Muscle layer of duodenum (tissue), 2 donors: ENCODE data around the gene HOXA10.

Experiments used
- H3K27ac ChIP-seq: one replicate; pipeline ENCODE4 v1.7.0; 2013; ENCODE audit warnings: mild to moderate bottlenecking, low read length
- H3K27me3 ChIP-seq: one replicate; pipeline ENCODE4 v1.7.0; 2013; ENCODE audit warnings: low read depth, mild to moderate bottlenecking, control low read depth, low read length
- H3K36me3 ChIP-seq, 2 donors: one replicate each; pipeline ENCODE4 v1.7.0; 2013; ENCODE audit warnings: low read length in 2 of 2, control low read depth in 1 of 2, mild to moderate bottlenecking in 1 of 2; ENCODE audit not compliant: insufficient read depth in 2 of 2, control insufficient read depth in 1 of 2
- H3K4me1 ChIP-seq, 2 donors: one replicate each; pipeline ENCODE4 v1.7.0; 2013; ENCODE audit warnings: low read length in 2 of 2, mild to moderate bottlenecking in 2 of 2, control low read depth in 1 of 2, moderate library complexity in 1 of 2; ENCODE audit not compliant: insufficient read depth in 2 of 2, control insufficient read depth in 1 of 2
- H3K4me3 ChIP-seq, 2 donors: one replicate each; pipeline ENCODE4 v1.7.0; 2013; ENCODE audit warnings: low read length in 2 of 2, low read depth in 1 of 2, mild to moderate bottlenecking in 1 of 2
- H3K9me3 ChIP-seq, 2 donors: one replicate each; pipeline ENCODE4 v1.7.0; 2013; ENCODE audit warnings: low read length in 2 of 2, control low read depth in 1 of 2, mild to moderate bottlenecking in 1 of 2; ENCODE audit not compliant: control insufficient read depth in 1 of 2
- donor health status: healthy.

HOXA10 gene

GRCh38 chr7:27123477-27124053, 50.6 kb downstream of the HOXA10 start:
- Histone ChIP-seq H3K36me3 (no peaks in the 10 kb centered on the region), H3K27me3 (no peaks in the 10 kb centered on the region), H3K4me3 (peak overlapping the region; percentile 56 to 62), H3K9me3 (no peaks in the 10 kb centered on the region), H3K4me1 (peaks cover 21 to 50% of the 10 kb centered on the region in 2 donors), H3K27ac (peak overlapping the region; percentile 89)

- Histone ChIP-seq H3K27ac (peak overlapping the region; percentile 89), H3K36me3 (no peaks in the 10 kb centered on the region), H3K9me3 (no peaks in the 10 kb centered on the region), H3K4me3 (peak overlapping the region; percentile 56 to 62), H3K27me3 (no peaks in the 10 kb centered on the region), H3K4me1 (peaks cover 22 to 47% of the 10 kb centered on the region in 2 donors)
Observed at GRCh38 chr7:27123007-27123476, 51.1 kb downstream of the HOXA10 start.

GRCh38 chr7:27122077-27122910, 51.8 kb downstream of the HOXA10 start:
- H3K4me1 ChIP-seq = peaks cover 22 to 40% of the 10 kb centered on the region in 2 donors
- no peaks in the 10 kb centered on the region for H3K36me3 ChIP-seq
- no peaks in the 10 kb centered on the region for H3K27me3 ChIP-seq
- H3K9me3 ChIP-seq = no peaks in the 10 kb centered on the region
- peak overlapping the region; percentile 89 for H3K27ac ChIP-seq
- H3K4me3 ChIP-seq = peak overlapping the region; percentile 56 to 62

GRCh38 chr7:27121684-27122076, 52.4 kb downstream of the HOXA10 start:
- peak overlapping the region; percentile 56 to 62 for H3K4me3 ChIP-seq

More at GRCh38 chr7:27121684-27122076, 52.4 kb downstream of the HOXA10 start:
- H3K27me3 ChIP-seq = no peaks in the 10 kb centered on the region
- H3K9me3 ChIP-seq = no peaks in the 10 kb centered on the region
- no peaks in the 10 kb centered on the region for H3K36me3 ChIP-seq
- peaks cover 16 to 34% of the 10 kb centered on the region in 2 donors for H3K4me1 ChIP-seq
- peak overlapping the region; percentile 89 for H3K27ac ChIP-seq
